ENCODE data around the gene FSTL3. TPM values are rescaled to one million over a fixed set of nuclear protein-coding genes. Genes with fewer than 3 reads are reported as not detected.

Gene FSTL3
- total RNA-seq, 1 experiment from 2014 or later: 6.8 TPM

GRCh38 chr19:648305-648704 lies 27.9 kb upstream of the FSTL3 start:
- no peaks in the 10 kb centered on the region for H3K4me1 Mint-ChIP-seq
- no peak overlapping the region for H3K27ac Mint-ChIP-seq
- Histone ChIP-seq H3K9ac (ENCODE audit: extremely low read depth, insufficient read length, low read length) (no peak overlapping the region), H3K4me1 (ENCODE audit: insufficient read depth, low read length) (no peaks in the 10 kb centered on the region), H4K20me1 (ENCODE audit: control insufficient read depth, insufficient read depth, insufficient read length) (no peaks in the 10 kb centered on the region), H2BK5ac (ENCODE audit: insufficient read length, low read length) (no peak overlapping the region), H3K23ac (ENCODE audit: insufficient read length, low read depth, low read length) (no peak overlapping the region), H3K56ac (ENCODE audit: insufficient read length, low read depth, low read length) (no peak overlapping the region), H2BK15ac (ENCODE audit: low read depth, low read length) (no peak overlapping the region), H3K27ac (ENCODE audit: insufficient read length, low read depth, low read length) (no peak overlapping the region), H4K8ac (replicated peaks; ENCODE audit: insufficient read length, low read depth, low read length) (no peak overlapping the region), H3K9me3 (ENCODE audit: control insufficient read depth, low read depth, low read length) (no peaks in the 10 kb centered on the region), H2AFZ (ENCODE audit: low read length) (no peak overlapping the region), H3K14ac (ENCODE audit: insufficient read depth, low read length) (no peak overlapping the region), H4K91ac (ENCODE audit: insufficient read length, low read depth, low read length) (no peak overlapping the region), H3T11ph (ENCODE audit: low read length) (no peak overlapping the region), H2BK120ac (ENCODE audit: low read depth, low read length, poor library complexity, severe bottlenecking) (no peak overlapping the region), H3K4me2 (ENCODE audit: insufficient read depth, insufficient read length, low read length) (no peak overlapping the region), H3K79me1 (ENCODE audit: insufficient read depth, low read depth, low read length, poor library complexity, severe bottlenecking) (peaks cover 10% of the 10 kb centered on the region), H2BK20ac (ENCODE audit: low read depth, low read length, poor library complexity, severe bottlenecking) (no peak overlapping the region), H3K4ac (ENCODE audit: low read depth, low read length) (no peak overlapping the region), H2AK5ac (ENCODE audit: insufficient read length, low read length) (no peak overlapping the region), H3K18ac (ENCODE audit: insufficient read length, low read depth, low read length) (no peak overlapping the region), H3K79me2 (ENCODE audit: insufficient read depth, low read length) (peaks cover 4% of the 10 kb centered on the region), H4K5ac (ENCODE audit: insufficient read length, low read depth, low read length) (no peak overlapping the region), H3K27me3 (ENCODE audit: insufficient read depth, low read length) (no peaks in the 10 kb centered on the region), H3K23me2 (ENCODE audit: insufficient read length, low read depth, low read length, poor library complexity, severe bottlenecking) (no peaks in the 10 kb centered on the region), H2BK12ac (ENCODE audit: insufficient read length, low read depth, low read length) (no peak overlapping the region)
- no peaks in the 10 kb centered on the region for H3K27me3 Mint-ChIP-seq (ENCODE audit: low read depth)
- TF ChIP-seq, protein P1, sequence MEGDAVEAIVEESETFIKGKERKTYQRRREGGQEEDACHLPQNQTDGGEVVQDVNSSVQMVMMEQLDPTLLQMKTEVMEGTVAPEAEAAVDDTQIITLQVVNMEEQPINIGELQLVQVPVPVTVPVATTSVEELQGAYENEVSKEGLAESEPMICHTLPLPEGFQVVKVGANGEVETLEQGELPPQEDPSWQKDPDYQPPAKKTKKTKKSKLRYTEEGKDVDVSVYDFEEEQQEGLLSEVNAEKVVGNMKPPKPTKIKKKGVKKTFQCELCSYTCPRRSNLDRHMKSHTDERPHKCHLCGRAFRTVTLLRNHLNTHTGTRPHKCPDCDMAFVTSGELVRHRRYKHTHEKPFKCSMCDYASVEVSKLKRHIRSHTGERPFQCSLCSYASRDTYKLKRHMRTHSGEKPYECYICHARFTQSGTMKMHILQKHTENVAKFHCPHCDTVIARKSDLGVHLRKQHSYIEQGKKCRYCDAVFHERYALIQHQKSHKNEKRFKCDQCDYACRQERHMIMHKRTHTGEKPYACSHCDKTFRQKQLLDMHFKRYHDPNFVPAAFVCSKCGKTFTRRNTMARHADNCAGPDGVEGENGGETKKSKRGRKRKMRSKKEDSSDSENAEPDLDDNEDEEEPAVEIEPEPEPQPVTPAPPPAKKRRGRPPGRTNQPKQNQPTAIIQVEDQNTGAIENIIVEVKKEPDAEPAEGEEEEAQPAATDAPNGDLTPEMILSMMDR (conservative IDR thresholded peaks at IDR 0.05): no peak
- WGBS (ENCODE audit: extremely low coverage, insufficient read length, low lambda C conversion rate): no CpG with 5 or more reads among the region's 29 CpGs
- no peaks in the 10 kb centered on the region for H3K9me3 Mint-ChIP-seq
- no peak for DNase-seq
- H3K36me3 Mint-ChIP-seq (ENCODE audit: insufficient read depth in 1 of 3, low read depth in 3 of 3): peaks cover 11 to 35% (median 18%) of the 10 kb centered on the region in 3 experiments
- H3K4me3 Mint-ChIP-seq: no peak overlapping the region

Data from H9 (cell line).